SJCRH30 (cell line): ENCODE data around the gene PYGO2. TPM values are rescaled to one million over a fixed set of nuclear protein-coding genes. Genes with fewer than 3 reads are reported as not detected.

Experiments used
- DNase-seq, 2 experiments: peaks; one replicate each; pipeline ENCODE4 v3.0.0-alpha.2; 2015 to 2020
- H3K27ac ChIP-seq: fragments of 250-450 bp; sonication (Bioruptor Pico); 2 replicates; pipeline ENCODE4 v1.5.1; 2020; ENCODE audit warnings: mild to moderate bottlenecking, moderate library complexity
- H3K27me3 ChIP-seq: fragments of 250-450 bp; sonication (Bioruptor Pico); 2 replicates; pipeline ENCODE4 v1.5.1; 2020; ENCODE audit warnings: mild to moderate bottlenecking, moderate library complexity
- H3K36me3 ChIP-seq: fragments of 250-450 bp; sonication (Bioruptor Pico); 2 replicates; pipeline ENCODE4 v1.5.1; 2020; ENCODE audit warnings: mild to moderate bottlenecking, moderate library complexity
- H3K4me1 ChIP-seq: fragments of 250-450 bp; sonication (Bioruptor Pico); 2 replicates; pipeline ENCODE4 v1.5.1; 2020; ENCODE audit warnings: mild to moderate bottlenecking, moderate library complexity
- H3K4me3 ChIP-seq: fragments of 250-450 bp; sonication (Bioruptor Pico); 2 replicates; pipeline ENCODE4 v1.5.1; 2020; ENCODE audit warnings: mild to moderate bottlenecking, moderate library complexity
- H3K9me3 ChIP-seq: fragments of 250-450 bp; sonication (Bioruptor Pico); replicated peaks from 2 replicates; pipeline ENCODE4 v1.5.1; 2020; ENCODE audit warnings: mild to moderate bottlenecking, moderate library complexity
- total RNA-seq: library from RNA; depleted of rRNA; stranded (reverse); fragments of >200 nt; shearing (Covaris generic); gene quantifications from 2 replicates; pipeline ENCODE4 v1.2.3, GENCODE V29; 2014

The PYGO2 gene
- total RNA-seq, 1 experiment from 2014 or later = 29.8 TPM

- Histone ChIP-seq H3K4me1 (peaks cover 12% of the 10 kb centered on the region), H3K27me3 (no peaks in the 10 kb centered on the region), H3K36me3 (peaks cover 33% of the 10 kb centered on the region), H3K4me3 (no peak overlapping the region), H3K9me3 (no peaks in the 10 kb centered on the region), H3K27ac (no peak overlapping the region)
- no peak for DNase-seq
Measured at GRCh38 chr1:154966111-154966510, 4.5 kb upstream of the PYGO2 start.

DNA sequence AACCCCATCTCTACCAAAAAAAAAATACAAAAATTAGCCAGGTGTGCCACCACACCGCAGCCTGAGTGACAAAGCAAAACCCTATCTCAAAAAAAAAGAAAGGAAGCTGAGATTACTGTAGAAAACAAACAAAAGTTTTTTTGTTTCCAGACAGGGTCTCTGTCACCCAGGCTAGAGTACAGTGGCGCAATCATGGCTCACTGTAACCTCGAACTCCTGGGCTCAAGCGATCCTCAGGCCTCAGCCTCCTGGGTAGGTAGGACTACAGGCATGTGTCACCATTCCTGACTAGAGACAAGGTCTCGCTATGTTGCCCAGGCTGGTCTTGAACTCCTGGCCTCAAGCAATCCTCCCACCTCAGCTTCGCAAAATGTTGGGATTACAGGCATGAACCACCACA is 2.8 kb upstream of the PYGO2 start:
- H3K4me3 ChIP-seq = no peak overlapping the region
- peaks cover 8% of the 10 kb centered on the region; the same call in 1 of the 2 replicates for H3K4me1 ChIP-seq
- no peak for DNase-seq
- no peaks in the 10 kb centered on the region for H3K9me3 ChIP-seq
- no peaks in the 10 kb centered on the region for H3K27me3 ChIP-seq
- no peak overlapping the region for H3K27ac ChIP-seq
- H3K36me3 ChIP-seq = peaks cover 33% of the 10 kb centered on the region

DNA sequence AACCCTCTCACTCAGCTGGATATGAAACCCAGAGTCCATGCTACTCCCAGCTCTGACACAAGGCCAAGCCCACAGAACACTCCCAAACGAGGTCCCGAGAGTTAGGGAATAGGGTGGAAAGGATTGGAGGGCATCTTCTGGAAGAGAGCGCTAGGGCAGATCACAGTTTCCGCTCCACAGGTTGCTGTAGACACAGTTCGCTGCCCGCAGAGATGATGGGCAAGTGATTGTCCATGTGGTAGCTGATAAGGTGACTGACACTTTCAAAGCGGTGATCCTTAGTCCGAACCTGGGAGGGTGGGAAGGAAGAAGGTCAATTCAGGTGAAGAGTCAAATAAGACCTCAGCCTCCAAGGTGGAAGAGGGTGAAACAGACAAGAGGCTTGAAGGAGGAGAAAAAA is 2.1 kb upstream of the PYGO2 start:
- H3K4me3 ChIP-seq = no peak overlapping the region
- no peak overlapping the region for H3K27ac ChIP-seq
- no peaks in the 10 kb centered on the region for H3K27me3 ChIP-seq
- H3K4me1 ChIP-seq = peaks cover under 1% of the 10 kb centered on the region; the same call in 1 of the 2 replicates
- DNase-seq = no peak
- peaks cover 33% of the 10 kb centered on the region for H3K36me3 ChIP-seq
- H3K9me3 ChIP-seq = no peaks in the 10 kb centered on the region

GRCh38 chr1:154962795-154963330 is 1.3 kb upstream of the PYGO2 start:
- Histone ChIP-seq H3K4me3 (peak overlapping the region; percentile 91; the same call in 1 of the 2 replicates), H3K27me3 (no peaks in the 10 kb centered on the region), H3K27ac (no peak overlapping the region), H3K9me3 (no peaks in the 10 kb centered on the region), H3K4me1 (peaks cover under 1% of the 10 kb centered on the region), H3K36me3 (peaks cover 27% of the 10 kb centered on the region)
- no peak for DNase-seq

DNA sequence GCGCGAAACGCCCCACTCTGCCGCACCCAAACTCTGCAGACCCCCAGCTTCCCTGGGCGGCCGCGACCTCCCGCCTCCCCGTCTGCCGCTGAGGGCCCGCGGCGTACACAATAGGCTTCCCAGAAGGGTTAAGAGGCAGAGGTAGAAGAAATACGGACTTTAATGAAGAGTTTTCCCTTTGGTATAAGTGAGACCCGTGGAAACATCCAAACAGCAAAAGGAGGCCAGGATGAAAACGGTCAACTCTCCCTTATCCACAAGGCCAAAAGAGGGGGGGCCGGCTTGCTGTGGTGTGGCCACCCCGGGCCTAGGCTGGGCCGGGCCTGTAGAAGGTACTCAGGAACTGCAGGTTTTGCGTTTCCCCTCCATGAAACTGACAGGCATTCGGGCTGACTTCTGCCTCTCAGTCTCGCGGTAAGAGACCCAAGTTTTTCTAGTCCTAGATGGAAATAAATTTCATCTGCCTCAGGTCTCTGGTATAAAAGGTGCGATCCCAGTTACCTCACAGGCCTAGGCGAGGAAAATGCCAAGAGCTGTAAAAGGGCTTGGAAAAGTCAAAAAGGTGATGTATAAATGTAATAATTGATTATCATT is 671 bp upstream of the PYGO2 start:
- Histone ChIP-seq H3K4me3 (peak overlapping the region; percentile 91), H3K36me3 (peaks cover 22% of the 10 kb centered on the region), H3K27ac (peak overlapping the region; percentile 81), H3K27me3 (no peaks in the 10 kb centered on the region), H3K4me1 (peaks cover 6% of the 10 kb centered on the region), H3K9me3 (no peaks in the 10 kb centered on the region)
- DNase-seq = peak in 1 of 2 experiments; percentile 39

DNA sequence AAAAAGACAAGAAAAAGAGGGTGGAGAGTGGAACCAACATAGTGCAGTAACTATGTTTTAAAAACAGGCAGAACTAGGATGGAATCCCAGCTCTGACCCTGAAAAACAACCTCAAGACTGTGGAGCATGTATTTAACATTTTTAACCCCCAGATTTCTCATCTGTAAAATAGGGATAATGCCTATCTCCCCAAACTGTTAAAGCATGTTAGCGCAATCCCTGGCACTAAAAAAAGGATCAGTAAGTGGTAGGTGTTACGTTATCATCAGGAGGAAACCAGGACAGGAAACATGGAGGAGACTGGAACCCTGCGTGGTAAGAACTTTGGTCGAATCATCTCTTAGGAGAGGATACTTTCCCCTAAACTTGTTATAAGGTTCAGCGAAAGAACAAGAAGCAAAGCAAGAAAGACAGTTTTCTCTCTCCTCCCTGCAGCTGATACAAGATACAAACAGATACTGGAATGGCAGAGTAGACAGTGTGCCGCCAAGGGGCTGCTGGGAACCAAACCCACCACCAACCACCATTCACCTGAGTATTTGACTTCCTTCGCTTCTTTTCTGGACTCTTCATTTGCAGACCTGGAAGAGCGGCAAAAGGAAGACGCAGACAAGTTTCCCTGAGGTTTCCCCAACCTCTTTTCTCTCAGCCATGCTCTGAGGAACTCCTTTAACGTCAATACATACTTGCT is 991 bp downstream of the PYGO2 start:
- Histone ChIP-seq H3K4me3 (peak overlapping the region; percentile 91), H3K4me1 (peaks cover 14% of the 10 kb centered on the region), H3K9me3 (no peaks in the 10 kb centered on the region), H3K27ac (no peak overlapping the region), H3K27me3 (no peaks in the 10 kb centered on the region), H3K36me3 (peaks cover 13% of the 10 kb centered on the region)
- DNase-seq = no peak

DNA sequence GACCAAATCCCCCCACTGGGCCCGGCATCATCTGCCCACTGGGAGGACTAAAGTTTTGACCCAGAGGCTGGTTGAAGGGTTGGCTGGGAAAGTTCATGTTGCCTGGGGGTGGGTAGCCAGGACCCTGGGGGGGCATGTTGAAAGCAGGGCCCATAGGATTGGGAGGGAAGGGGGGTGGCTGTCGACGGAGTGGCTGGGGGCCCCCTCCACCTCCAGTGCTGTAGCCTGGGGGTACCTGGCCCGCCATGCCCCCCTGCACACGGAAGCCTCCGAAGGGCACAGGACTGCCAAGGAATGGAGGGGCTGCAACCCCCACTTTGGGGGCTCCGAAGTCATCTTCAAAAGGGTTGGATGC is 2.2 kb downstream of the PYGO2 start:
- Histone ChIP-seq H3K27ac (no peak overlapping the region), H3K4me1 (peaks cover 24% of the 10 kb centered on the region), H3K27me3 (no peaks in the 10 kb centered on the region), H3K4me3 (no peak overlapping the region), H3K9me3 (no peaks in the 10 kb centered on the region), H3K36me3 (peaks cover under 1% of the 10 kb centered on the region; the same call in 1 of the 2 replicates)
- DNase-seq = no peak

DNA sequence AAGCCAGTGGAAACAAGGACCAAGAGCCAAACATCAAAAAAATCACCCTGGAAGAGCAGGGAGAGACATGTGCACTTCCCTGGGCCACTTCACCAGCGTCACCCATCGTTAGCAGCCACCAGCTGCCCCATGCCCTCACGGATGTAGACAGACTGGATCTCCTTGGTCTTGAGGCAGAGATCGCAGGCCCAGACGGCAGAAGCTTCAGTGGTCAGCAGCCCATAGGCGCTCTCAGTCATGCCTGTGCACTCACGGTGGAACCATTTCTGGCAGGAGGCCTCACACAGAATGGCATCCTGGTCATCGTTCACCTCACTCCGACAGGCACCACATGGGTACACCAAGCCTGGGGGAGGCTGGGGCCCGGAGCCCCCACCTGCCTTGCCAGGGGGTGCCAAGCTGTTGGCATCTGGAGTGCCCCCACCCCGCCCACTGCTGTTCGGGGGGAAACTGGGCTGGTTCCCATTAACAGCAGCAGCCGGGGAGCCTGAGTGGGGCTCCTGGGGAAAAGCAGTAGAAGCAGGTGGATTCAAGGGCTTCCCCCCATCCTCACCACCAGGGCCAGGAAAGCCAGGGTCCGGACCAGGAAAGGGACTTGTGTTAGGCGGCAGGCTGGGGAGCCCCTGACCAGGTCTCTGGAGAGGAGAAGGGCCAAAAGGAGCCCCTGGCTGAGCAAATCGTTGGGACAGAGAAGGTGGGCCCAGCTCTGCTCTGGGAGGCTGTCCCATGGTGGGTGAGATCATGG is 2.7 kb downstream of the PYGO2 start:
- Histone ChIP-seq H3K36me3 (no peaks in the 10 kb centered on the region), H3K9me3 (no peaks in the 10 kb centered on the region), H3K27me3 (no peaks in the 10 kb centered on the region), H3K27ac (no peak overlapping the region), H3K4me3 (no peak overlapping the region), H3K4me1 (peaks cover 28% of the 10 kb centered on the region)
- no peak for DNase-seq

DNA sequence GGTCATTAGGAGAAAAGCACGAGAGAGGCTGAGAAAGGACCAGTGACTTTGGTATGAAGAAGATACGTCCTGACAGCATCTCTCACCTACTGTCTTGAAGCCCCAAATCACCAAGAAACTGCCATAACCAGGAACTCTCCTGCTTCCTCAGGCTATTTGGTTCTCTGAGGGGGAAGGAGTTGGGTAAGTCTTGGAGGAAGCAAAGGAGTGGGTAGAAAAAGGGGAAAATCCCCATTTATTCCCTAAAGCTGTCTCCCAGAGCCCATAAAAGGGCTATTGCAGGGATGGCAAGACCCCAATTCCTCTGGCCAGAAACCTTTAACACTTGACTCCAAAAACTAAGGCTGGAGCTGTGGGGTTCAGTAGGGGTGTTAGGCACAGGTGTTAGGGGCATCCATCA is 3.5 kb downstream of the PYGO2 start:
- Histone ChIP-seq H3K36me3 (no peaks in the 10 kb centered on the region), H3K4me3 (no peak overlapping the region), H3K27ac (no peak overlapping the region), H3K9me3 (no peaks in the 10 kb centered on the region), H3K27me3 (no peaks in the 10 kb centered on the region), H3K4me1 (peaks cover 28% of the 10 kb centered on the region)
- DNase-seq = no peak

DNA sequence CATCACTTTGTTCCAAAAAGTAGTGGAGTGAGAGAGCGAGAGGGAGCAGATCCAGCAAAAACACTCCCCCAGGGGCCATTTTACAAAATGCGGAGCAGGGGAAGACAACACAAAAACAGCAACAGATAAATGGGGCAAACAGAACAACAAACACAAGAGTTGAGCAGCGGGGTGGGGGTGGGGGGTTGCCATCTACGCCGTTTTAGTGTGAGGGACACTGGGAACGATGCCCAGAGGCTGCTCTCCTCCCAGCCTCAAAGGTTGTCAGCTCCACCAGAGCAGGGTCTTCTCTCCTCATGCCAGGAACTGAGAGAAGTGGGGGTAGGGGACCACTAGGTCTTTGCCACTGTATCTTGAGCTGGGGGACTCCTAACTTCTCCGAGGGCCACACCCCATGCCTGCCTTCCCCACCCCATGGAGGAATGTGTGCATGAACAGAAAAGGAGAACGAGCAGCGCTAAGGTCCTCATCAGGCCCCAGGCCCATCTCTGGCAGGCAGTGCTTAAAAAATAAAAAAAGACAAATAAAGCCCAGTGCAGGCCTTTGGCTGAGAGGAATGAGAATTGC is 4.4 kb downstream of the PYGO2 start:
- Histone ChIP-seq H3K27me3 (no peaks in the 10 kb centered on the region), H3K27ac (peak overlapping the region; percentile 98), H3K4me1 (peaks cover 36% of the 10 kb centered on the region), H3K36me3 (no peaks in the 10 kb centered on the region), H3K9me3 (no peaks in the 10 kb centered on the region), H3K4me3 (peak overlapping the region; percentile 63)
- no peak for DNase-seq

DNA sequence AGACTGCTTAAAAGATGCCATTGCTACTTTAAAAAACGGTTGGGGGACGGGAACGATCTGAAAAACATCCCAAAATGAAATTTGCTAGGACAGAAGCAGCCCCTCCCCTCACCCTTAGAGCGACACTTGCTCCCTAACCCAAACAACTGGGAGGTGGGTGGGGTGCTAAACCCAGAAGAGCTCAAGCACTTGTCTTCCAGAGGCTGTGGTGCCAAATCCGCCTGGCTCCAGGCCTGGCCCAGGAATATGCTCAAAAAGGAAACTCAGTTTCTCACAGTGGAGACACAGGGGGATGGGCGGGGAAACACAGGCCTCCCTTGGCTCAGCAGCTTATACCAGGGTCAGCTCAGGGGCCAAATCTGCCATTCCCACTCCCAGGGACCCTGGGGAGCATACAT is 5.0 kb downstream of the PYGO2 start:
- no peaks in the 10 kb centered on the region for H3K36me3 ChIP-seq
- H3K9me3 ChIP-seq = no peaks in the 10 kb centered on the region
- H3K4me1 ChIP-seq = peaks cover 39% of the 10 kb centered on the region
- DNase-seq = peak; percentile 69 to 78
- H3K27ac ChIP-seq = peak overlapping the region; percentile 98
- H3K4me3 ChIP-seq = peak overlapping the region; percentile 63
- no peaks in the 10 kb centered on the region for H3K27me3 ChIP-seq

DNA sequence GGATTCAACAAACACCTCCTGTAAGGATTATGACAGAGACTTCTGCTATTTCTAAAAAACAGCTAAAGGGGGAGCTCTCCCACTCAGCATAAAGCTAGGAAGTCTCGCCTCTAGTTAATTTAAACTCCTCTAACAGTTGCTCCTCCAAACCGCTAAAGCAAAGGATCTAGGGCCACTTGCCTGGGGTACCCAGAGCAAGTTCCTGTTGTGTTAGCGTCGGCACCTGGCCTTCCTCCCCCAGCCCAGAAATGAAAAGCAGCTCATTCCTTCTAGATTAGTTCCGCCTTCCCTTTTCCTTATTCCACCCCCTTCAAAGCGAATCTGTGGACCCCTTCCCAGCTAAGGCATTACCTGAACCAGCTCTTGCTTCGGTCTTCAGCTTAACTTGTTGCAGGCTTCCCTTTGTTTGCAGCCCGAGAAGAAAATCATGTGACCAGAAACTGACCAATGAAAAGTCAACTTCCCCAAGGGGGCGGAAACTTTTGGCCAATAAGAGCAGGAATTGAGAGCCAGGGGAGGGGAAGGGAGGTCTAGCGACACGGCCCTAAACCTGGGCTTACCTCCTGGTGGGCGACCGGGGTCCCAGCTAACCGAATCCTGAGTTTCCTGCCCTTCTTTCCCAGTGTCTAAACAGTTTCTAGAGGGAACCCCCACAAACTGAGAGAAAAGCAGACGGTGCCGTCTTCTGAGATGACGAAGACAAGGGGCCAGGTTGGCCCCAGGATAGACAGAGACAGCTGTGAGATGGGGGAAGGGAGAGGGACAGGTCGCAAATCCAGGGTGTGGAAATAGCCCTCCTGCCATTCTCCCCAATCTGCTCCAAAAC is 5.7 kb downstream of the PYGO2 start, which contains the start of gene PBXIP1:
PBXIP1 (minus strand) TSS at position 382 of the 826 bp plus-strand sequence. CDS start 2,378 bp downstream, outside the sequence.
- H3K9me3 ChIP-seq = no peaks in the 10 kb centered on the region
- DNase-seq = peak; percentile 87 to 96
- H3K27me3 ChIP-seq = no peaks in the 10 kb centered on the region
- peaks cover 39% of the 10 kb centered on the region for H3K4me1 ChIP-seq
- H3K4me3 ChIP-seq = peak within 1 kb of the TSS; percentile 63
- H3K27ac ChIP-seq = peak within 1 kb of the TSS; percentile 98
- H3K36me3 ChIP-seq = no peaks in the 10 kb centered on the region

DNA sequence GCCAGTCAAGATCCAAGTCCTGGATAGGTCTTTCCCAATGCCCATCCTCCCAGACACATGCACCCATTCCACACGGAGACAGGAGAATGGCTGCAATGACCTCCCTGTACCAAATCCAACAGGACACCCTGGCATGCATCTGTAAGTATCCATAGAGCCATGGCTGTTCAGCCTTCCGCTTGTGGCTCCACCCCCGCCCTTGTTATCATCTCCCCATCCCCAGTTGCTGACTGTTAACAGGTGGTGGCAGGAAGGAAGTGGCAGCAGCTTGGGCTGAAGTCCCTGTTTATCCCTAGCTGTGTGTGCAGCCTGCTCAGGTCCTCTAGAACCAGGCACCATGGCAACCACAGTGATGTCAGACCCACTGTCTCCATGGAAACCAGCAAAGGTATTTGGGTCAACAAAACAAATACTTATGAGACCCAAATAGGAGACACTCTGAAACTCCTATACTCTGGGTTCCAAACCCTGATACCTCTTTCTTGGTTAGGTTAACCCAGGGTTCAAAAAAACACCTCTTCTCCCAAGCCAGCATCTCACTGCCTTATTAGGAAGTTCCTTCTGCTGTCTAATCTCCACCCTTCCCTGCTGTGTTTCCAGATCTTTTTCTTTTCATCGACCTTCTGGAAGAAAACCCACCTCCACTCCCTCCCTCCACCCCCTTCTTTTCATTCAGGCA is 6.4 kb downstream of the PYGO2 start:
- Histone ChIP-seq H3K9me3 (no peaks in the 10 kb centered on the region), H3K4me1 (peaks cover 39% of the 10 kb centered on the region), H3K36me3 (no peaks in the 10 kb centered on the region), H3K27me3 (no peaks in the 10 kb centered on the region), H3K4me3 (peak overlapping the region; percentile 63), H3K27ac (peak overlapping the region; percentile 98)
- peak; percentile 87 to 90 for DNase-seq
